HFFc6 (cell line): ENCODE results near the gene SCYL1. TPM values are rescaled to one million over a fixed set of nuclear protein-coding genes. Genes with fewer than 3 reads are reported as not detected.

Experiments
- DNase-seq: peaks from one replicate; pipeline ENCODE4 v3.0.0-alpha.2; 2018
- H3K27ac Mint-ChIP-seq: 2 replicates; pipeline ENCODE4 v1.8.0; 2020; ENCODE audit warnings: mild to moderate bottlenecking, mixed read lengths
- H3K27me3 Mint-ChIP-seq: 2 replicates; pipeline ENCODE4 v1.8.0; 2021; ENCODE audit warnings: mild to moderate bottlenecking, moderate library complexity, mixed read lengths; ENCODE audit not compliant: insufficient read depth
- H3K36me3 Mint-ChIP-seq: 2 replicates; pipeline ENCODE4 v1.8.0; 2021; ENCODE audit warnings: low read depth, mixed read lengths
- H3K4me1 Mint-ChIP-seq: 2 replicates; pipeline ENCODE4 v1.8.0; 2020; ENCODE audit warnings: low read depth, mixed read lengths
- H3K4me3 Mint-ChIP-seq: 2 replicates; pipeline ENCODE4 v1.8.0; 2020; ENCODE audit warnings: mild to moderate bottlenecking, moderate library complexity, mixed read lengths
- H3K9me3 Mint-ChIP-seq: 2 replicates; pipeline ENCODE4 v1.8.0; 2020; ENCODE audit warnings: mild to moderate bottlenecking, mixed read lengths
- total RNA-seq, 6 experiments: library from RNA; stranded (reverse); fragmentation: NEBNext Ultra II Directional; extraction: Animal tissue kit (Norgen Biotek cat#: 25700); gene quantifications; 2 replicates in 1 of 6; 3 replicates in 5 of 6; pipeline ENCODE4 v1.2.3, GENCODE V29; 2021
- TF ChIP-seq, protein P1 (sequence below): fragments of 200-600 bp; sonication (generic); IDR thresholded peaks from 2 replicates; pipeline ENCODE4 v1.5.0; 2021; ENCODE audit warnings: antibody characterized with exemption, mild to moderate bottlenecking

SCYL1 gene
- total RNA-seq, 6 experiments from 2014 or later = 120 to 137 (median 126) TPM

DNA sequence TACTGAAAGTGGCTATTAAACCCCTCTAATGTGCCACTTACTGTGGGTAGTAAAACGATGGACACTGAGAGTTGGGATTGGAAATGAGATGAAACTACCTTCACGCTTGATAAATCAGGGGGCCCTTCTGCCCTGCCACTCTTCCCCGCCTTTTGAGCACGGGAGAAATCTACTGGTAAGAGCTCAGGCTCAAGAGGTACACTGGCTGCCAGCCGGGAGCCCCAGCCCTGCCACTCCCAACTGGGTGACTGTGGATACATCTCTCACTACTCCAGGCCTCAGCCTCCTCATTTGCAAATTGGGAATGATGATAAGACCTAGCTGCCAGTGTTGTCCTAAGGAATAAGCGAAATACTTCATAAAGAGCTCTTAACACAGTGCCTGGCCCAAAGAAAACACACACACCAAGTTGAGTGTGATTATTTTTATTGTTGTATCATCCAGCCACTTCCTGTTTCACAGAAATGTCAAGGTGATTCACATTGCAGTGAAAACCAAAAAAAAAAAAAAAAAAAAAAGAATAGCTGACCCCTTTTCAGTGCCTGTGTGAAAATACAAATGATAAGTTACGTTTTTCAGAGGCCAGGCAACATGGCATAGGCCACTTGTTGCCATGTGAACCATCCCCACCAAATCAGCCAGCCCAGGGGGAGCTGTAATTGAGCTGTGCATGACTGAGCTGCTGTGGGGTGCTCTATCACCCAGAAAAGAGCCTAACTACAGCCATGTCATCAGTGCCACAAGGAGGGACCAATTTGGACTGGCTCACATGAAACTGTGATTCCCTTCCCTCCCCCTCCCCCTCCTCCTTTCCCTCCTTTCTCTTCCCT, 41.0 kb downstream of the SCYL1 start:
- TF ChIP-seq, protein P1, sequence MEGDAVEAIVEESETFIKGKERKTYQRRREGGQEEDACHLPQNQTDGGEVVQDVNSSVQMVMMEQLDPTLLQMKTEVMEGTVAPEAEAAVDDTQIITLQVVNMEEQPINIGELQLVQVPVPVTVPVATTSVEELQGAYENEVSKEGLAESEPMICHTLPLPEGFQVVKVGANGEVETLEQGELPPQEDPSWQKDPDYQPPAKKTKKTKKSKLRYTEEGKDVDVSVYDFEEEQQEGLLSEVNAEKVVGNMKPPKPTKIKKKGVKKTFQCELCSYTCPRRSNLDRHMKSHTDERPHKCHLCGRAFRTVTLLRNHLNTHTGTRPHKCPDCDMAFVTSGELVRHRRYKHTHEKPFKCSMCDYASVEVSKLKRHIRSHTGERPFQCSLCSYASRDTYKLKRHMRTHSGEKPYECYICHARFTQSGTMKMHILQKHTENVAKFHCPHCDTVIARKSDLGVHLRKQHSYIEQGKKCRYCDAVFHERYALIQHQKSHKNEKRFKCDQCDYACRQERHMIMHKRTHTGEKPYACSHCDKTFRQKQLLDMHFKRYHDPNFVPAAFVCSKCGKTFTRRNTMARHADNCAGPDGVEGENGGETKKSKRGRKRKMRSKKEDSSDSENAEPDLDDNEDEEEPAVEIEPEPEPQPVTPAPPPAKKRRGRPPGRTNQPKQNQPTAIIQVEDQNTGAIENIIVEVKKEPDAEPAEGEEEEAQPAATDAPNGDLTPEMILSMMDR = no peak
- Mint-ChIP-seq H3K4me3 (no peak overlapping the region), H3K27ac (peak overlapping the region; percentile 56; the same call in 1 of the 2 replicates), H3K4me1 (peaks cover 46% of the 10 kb centered on the region), H3K9me3 (no peaks in the 10 kb centered on the region), H3K27me3 (peaks cover 7% of the 10 kb centered on the region), H3K36me3 (peaks cover 12% of the 10 kb centered on the region)
- no peak for DNase-seq

DNA sequence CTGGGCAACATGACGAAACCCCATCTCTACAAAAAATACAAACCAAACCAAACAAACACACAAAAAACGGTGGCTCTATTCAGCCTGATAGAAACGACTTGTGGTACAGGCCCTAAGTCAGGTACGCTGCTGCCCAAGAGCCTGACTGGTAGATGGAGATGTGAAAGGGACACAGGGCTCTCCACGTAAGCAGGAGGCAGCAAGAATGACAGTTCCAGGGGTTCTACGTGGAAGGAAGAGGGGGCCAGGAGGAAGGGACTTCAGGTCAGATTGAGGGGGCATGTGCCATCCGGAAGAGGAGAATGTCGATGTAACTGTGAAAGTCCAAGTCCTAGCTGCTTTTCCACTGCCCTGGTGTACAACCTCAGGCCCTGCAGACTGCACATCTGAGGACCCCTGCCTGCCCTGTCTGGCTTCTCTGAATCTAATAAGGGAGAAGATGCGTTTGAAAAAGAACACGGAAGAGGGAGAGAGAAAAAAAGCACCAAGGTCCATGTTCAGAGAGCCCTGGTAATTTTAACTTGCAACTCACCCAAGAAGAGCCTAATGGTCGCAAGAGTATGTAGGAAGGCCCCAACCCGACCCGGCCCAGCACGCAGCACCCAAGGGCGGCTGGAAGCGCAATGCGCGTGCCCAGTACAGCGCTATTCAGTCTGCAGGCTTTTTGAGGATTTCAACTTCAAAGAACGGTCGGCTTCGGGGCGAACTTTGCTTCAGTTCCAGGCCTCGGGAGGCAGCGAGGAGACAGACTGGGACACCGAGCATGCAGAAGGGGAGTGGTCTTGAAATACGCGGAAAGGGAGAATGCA, 44.5 kb downstream of the SCYL1 start:
- Mint-ChIP-seq H3K27ac (peak overlapping the region; percentile 96), H3K36me3 (peaks cover 17% of the 10 kb centered on the region), H3K4me1 (peaks cover 60% of the 10 kb centered on the region), H3K4me3 (peak overlapping the region; percentile 100), H3K27me3 (peaks cover 12% of the 10 kb centered on the region), H3K9me3 (no peaks in the 10 kb centered on the region)
- DNase-seq = no peak
- TF ChIP-seq, protein P1 = no peak

DNA sequence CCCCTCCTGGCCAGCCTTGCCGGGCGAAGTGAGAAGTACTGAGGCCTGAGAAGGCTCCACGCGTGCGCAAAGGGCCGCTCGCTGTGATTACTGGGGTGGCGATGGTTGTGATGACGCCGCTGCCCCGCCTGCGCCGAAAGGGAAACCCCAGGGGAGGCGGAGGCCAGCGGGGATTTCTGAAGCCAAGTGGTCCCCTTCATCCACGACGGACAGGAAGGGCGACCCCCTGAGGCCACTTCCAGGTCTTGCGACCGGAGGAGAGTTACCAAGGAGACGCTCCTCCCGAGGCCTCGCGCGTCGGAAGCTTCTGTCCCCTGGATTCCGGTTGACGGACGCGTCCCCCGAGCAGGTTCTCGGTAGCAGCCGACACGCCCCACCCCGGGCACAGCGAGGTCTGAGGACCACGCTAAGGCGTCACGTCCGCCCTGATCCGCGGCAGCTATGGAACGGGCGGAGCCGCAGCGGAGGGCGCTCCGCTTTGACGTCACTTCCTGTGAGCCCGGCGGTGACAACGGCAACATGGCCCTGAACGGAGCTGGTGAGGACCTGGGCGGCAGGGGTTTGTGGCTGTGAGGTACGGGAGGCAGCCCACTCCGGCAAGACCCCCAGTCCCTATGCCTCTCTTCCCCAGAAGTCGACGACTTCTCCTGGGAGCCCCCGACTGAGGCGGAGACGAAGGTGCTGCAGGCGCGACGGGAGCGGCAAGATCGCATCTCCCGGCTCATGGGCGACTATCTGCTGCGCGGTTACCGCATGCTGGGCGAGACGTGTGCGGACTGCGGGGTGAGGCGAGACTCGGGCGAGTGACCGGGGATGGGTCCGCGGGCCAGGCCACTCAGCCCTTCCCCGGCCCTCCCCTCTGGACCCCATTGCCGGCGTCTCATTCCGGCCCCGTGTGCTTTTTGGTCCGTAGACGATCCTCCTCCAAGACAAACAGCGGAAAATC, 45.4 kb downstream of the SCYL1 start, which contains the start of gene ZNRD2:
Gene ZNRD2 (plus strand): TSS at position 505 of the 946 bp plus-strand sequence. CDS start 15 bp downstream, at position 520.
- Mint-ChIP-seq H3K9me3 (no peaks in the 10 kb centered on the region), H3K27ac (peak within 1 kb of the TSS; percentile 96), H3K4me3 (peak within 1 kb of the TSS; percentile 100), H3K36me3 (peaks cover 17% of the 10 kb centered on the region), H3K4me1 (peaks cover 68% of the 10 kb centered on the region), H3K27me3 (peaks cover 19% of the 10 kb centered on the region)
- TF ChIP-seq, protein P1 = peak; percentile 84
- peak; percentile 99 for DNase-seq

DNA sequence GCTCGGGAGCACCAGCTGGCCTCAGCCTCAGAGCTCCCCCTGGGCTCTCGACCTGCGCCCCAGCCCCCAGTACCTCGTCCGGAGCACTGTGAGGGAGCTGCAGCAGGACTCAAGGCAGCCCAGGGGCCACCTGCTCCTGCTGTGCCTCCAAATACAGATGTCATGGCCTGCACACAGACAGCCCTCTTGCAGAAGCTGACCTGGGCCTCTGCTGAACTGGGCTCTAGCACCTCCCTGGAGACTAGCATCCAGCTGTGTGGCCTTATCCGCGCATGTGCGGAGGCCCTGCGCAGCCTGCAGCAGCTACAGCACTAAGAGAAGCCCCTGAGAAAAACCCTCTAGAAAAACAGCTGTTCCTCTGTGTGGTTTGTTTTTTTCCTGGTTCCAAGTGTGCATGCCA, 46.5 kb downstream of the SCYL1 start:
- Mint-ChIP-seq H3K36me3 (peaks cover 17% of the 10 kb centered on the region), H3K27me3 (peaks cover 16% of the 10 kb centered on the region), H3K4me1 (peaks cover 63% of the 10 kb centered on the region), H3K4me3 (peak overlapping the region; percentile 100), H3K9me3 (no peaks in the 10 kb centered on the region), H3K27ac (peak overlapping the region; percentile 96)
- TF ChIP-seq, protein P1 = no peak
- DNase-seq = no peak

DNA sequence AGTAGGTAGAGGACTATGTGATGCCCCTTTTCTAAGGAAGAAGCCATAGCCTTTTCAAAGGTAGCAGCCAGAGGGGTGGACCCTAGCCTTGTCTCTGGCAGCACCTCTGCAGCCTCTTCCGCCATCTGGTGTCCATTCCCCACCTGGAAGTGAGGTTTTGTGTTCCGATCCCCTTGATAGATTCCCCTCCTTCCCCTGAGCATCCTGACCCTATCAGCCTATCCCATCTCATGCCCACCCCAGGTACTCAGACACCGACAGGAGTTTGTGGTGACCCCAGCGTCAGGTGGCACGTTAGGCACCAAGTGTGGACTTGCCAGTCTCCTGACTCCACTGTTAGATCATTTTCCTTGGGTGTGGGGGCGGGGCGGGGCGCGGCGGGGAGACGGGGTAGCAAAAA, 47.1 kb downstream of the SCYL1 start:
- H3K4me3 Mint-ChIP-seq = peak overlapping the region; percentile 100
- no peaks in the 10 kb centered on the region for H3K9me3 Mint-ChIP-seq
- peak overlapping the region; percentile 96 for H3K27ac Mint-ChIP-seq
- peak; percentile 46 for DNase-seq
- peaks cover 17% of the 10 kb centered on the region for H3K36me3 Mint-ChIP-seq
- H3K4me1 Mint-ChIP-seq = peaks cover 66% of the 10 kb centered on the region
- H3K27me3 Mint-ChIP-seq = peaks cover 16% of the 10 kb centered on the region
- TF ChIP-seq, protein P1 = peak; percentile 58
